Stimulated activated naive CD4-positive, alpha-beta T cell treated with Interleukin-2 at 50 U/mL for 16 hours (primary cell): ENCODE measurements around the gene STPG2.
A peak's percentile ranks its signal among the peaks of the same experiment; 100 is the strongest.

ENCODE experiments used
- DNase-seq: peaks from one replicate; lab custom pipeline; 2025; lab: John Stamatoyannopoulos, UW

STPG2 gene

DNA sequence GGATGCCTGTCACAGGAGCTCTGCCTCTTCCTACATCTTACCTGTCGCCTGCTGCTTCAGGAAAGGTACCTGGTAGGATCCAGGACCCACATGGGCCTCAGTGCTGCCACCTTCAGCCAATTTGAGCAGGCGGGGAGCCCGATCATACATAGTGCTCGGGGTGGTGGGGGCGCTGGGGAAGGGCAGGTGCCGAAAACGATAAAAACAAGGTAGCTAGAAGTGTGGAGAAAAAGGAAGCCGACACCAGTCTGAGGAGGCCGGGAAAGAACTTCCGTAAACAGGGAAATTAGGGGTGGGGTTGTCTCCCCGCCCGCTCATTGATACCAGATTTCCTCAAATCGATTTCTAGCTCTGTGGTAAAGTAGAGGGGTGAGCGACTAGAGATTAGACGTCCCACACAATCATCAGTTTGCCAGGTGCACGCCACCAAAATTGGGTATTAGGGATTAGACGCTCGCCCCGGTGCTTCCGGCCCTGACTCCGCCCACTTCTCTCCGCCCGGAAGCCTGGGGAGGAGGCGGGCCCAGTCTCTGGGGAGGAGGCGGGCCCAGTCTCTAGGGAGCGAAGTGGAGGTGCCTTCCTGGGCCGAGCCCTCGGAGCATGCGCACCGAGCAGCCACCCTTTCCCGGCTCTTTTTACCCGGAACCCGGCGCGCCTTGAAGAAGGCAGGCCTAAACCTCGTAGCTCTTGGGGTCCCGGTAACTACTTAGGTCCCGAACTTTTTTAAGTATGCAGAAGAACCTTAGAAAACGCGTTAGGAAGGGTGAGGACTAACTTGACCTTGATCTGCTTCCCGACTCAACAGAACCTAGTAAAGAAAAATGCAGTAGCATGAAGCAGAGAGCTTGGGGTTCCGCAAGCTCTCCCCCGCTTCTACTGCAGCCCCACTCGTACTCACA is at the start of gene STPG2:
STPG2 (minus strand) TSS at position 476 of the 899 bp plus-strand sequence.
- peak; percentile 93 for DNase-seq

DNA sequence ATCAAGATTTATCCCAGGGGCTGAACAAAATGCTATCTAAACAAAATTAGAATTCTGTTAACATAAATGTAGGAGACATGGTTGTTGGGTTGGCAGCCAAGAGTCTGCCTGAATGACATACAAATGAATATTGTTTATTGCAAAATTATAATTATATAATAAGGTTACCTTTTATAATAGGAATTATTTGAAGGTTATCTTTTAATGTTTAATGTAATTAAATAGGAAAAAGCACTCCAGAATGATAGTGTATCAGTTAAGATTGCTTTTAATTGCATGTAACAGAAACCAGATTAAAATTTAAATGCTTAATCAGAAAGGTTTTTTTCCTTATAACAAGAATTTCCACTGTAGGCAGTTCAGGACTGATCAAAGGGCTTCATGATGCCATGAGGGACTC is 42.0 kb upstream of the STPG2 start:
- DNase-seq = no peak

DNA sequence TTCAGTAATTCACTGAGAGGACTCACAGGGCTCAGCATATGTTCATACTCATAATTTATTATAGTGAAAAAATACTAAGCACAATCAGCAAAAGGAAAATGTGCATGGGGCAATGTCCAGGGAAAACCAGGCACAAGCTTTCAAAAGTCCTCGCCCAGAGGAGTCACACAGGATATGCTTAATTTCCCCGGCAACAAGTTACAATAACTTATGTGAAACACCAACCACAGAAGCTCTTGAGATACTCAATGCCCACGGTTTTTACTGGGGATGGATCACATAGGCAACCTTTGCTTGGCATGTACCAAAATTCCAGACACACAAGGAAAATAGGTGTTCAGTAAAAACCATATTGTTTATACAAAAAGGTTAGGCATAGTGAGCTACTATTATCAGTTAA is 38.5 kb upstream of the STPG2 start:
- no peak for DNase-seq

DNA sequence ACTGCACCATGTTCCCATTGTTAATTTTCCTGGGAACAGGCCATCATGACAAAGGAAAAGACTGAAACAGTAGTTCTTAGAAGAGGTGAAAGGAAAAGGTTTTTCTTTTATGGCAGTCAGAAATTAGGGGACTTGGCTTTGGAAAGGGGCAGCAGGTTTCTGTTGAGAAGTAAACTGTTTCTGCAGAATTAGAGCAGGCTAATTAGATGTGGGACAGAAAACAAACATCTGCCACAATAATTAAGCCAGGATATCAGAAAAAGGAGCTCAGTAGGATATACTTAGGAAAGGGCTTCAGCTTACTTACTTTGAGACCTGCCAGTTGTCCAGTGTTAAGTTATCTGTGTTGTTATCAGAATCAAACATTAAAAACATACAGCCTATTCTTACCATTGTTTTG is 36.7 kb upstream of the STPG2 start:
- DNase-seq = no peak

DNA sequence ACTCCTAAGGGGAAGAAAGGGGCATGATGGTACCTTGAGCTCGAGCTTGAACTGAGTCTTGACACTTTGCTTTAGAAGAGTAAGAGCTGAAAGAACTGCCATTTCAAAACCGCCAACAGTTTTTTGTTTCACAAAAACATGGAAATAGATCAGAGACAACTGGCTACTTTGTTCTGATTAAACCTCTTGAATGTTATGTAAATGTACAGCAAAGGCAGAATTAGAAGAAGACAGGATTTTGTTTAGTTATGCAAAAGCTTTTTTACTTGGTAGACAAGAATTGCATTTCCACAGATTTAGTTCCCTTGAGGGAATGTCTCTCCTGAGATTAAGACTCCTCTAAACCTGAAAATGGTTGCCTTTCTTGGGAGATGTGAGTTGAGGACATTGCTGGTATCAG is 33.3 kb upstream of the STPG2 start:
- no peak for DNase-seq

DNA sequence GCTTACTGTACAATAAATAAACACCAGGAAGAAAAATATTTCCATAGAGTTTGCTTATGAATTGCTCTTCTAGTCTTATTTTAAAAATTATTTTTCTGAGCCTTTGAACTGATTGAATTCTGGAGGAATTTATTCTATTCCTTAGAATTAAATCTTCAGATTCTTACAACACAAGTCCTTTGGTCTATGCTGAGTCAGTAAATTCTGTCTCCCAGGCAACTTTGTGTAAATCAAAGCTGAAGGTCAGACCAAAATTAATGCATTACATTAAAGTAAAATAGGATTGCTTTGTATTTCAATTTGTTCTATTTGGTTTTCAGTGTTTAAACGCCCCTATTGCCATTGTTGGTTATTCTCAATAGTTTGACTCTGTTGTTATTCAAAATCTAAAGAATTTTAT is 26.8 kb upstream of the STPG2 start:
- DNase-seq = no peak

DNA sequence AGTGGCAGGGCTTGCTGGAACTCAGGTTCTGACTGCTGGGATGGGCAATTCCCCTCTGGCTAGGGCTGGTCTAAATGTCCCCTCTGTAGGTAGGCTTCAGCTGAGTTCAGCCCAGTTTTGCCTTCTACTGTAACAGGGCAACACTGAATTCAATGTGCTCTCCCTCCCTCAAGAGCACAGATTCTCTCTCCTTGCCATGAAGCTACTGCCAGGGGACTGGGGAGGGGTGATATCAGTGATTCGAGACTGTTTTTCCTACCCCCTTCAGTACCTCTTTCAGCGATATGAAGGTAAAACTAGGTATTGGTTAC is 23.4 kb upstream of the STPG2 start:
- no peak for DNase-seq

DNA sequence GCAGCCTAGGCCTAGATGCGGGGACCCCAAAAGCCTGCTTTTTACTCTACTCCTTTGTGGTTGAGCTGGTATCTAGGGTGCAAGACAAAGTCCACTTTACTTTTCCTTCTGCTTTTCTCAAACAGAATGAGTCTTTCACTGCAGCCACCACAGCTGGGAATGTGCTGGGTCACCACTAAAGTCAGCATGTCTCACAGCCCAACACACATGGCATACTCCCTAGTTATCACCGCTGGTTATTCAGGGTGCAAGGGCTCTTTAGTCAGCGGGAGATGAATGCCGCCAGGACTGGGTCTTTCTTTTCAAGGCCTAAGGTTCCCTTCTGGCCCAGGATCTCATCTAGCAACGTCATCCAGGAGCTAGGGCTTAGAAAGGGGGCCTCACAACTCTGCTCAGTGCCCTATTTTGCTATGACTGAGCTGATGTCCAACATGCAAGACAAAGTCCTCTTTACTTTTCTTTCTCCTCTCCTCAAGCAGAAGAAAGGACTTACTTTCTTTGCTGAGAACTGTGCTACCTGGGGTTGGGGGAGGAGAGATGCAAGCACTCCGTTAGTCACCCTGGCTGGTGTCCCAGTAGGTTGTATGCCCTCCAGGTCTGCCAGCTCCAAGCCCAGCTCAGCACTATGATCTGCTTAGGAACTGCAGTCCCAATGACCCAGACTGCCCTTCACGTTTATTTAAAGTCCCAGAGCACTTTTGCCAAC is 22.9 kb upstream of the STPG2 start:
- DNase-seq = no peak

DNA sequence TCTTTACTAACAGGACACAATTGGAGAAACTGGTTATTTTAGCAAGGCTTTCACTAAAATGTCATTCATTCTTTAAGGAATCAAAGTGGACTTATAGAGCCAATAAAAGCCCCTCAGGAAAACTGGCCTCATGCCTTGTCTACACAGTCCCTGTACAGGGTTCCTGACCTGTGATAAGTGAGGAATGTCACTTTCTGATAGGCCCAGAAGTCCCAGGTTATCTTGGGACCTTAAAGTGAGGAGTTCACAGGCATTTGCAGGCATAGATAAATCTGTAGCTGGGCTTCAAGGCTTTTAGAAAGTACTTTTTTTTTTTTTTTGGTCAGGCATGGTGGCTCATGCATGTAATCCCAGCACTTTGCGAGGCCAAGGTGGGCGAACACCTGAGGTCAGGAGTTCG is 19.4 kb upstream of the STPG2 start:
- no peak for DNase-seq

DNA sequence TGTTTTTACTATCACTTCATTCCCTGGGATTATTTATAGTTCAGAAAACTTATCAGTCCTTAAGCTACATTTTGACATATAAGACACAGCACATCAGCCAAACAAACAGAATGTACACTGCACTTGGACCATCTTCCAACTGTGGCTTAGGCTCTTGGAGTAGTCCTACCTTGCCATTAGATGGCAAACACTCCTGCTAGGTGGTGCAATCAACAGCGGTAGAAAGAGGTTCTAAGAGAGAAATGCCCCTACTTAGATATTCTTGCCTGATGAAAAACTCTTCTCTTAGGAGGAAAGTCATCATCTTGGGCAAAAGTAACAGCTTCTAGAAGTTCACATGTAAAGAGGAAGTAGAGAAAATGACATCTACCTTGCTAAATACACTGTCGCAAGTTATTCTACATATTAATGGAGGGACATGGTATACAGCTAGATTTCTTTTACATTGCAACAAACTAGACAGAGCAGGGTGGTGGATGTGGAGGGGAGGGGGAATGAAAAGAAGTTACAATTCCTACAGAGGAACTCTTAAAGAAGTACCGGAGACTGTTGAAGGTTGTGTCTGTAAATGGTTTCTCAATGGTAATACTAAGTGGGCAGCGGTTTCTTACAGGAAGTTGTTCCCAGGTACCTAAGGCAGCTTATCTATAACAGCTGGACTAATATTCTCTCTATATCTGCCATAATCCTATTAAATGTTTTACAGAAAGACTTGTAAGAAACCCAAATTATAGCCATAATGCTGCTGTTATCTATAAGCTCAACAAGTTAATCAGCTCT is 8.1 kb upstream of the STPG2 start:
- DNase-seq = no peak

DNA sequence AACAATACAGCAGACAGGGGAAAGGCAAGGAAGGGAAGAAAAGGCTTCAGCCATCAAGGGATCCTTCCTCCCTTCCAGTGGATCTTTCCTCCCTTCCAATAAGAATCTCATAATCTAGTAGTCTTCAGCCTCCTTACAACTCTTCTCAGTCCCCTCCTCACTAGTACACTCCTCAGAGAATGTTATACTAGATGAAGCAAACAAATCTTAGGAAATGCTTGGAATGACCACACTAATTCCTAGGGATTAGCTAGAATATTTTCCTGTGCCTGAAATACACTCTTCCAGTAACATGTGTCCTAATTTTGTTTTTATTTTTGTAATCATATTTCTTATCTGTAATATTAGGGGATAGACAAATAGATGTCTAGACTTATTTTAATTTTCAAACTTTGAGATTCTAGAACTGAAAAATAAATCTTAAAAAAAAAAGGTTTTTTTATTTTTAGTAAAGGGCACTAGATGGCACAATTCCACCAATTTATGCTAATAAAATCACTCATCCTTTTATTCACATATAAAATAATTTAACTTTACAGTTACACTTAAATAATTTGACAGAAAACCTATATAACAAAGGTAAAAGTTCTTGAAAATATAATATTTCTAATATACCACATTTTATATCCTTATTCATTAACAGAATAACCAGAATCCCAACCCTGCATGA is 7.0 kb upstream of the STPG2 start:
- no peak for DNase-seq

DNA sequence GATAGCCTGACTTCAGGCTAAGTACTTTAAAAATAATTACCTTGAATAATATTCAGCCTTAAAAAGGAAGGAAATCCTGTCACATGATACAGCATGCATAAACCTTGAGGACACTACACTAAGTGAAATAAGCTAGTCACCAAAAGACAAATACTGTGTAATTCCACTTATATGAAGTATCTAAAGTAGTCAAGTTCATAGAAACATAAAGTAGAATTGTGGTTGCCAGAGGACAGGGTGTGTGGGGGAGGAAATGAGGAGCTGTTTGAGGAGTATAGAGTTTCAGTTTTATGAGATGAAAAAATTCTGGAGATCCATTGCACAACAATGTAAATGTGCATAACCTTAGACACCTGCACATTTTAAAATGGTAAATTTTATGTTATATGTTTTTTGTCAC is 5.6 kb upstream of the STPG2 start:
- DNase-seq = no peak

DNA sequence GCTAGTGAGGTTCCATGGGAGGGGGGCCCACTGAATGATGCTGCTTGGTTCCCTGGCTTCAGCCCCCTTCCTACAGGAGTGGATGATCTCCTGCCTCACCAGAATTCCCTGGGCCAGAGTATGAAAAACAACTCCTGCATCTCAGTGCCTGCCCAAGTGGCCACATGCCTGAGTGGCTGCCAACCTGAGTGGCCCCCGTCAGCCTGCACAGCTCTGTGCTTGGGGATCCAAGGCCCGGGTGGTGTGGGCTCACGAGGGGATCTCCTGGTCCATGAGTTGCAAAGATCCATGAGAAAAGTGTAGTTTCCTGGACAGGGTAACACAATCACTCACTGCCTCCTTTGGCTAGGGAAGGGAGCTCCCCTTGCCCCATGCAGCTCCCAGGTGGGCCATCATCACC is 17.1 kb downstream of the STPG2 start:
- no peak for DNase-seq

DNA sequence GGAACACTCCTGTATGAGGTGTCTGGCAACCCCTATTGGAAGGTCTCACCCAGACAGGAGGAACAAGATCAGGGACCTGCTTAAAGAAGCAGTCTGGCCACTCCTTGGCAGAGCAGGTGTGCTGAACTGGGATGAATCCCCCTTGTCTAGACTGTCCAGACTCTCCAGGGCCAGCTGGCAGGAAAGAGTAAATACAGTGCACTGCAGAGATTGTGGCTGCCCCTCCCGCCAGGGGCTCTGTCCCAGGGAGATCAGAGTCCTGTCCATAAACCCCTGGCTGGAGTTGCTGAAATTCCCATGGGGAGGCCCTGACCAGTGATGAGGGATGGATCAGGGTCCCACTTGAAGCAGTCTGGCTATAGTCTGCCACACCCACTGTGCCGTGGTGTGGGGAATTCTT is 17.7 kb downstream of the STPG2 start:
- DNase-seq = no peak

DNA sequence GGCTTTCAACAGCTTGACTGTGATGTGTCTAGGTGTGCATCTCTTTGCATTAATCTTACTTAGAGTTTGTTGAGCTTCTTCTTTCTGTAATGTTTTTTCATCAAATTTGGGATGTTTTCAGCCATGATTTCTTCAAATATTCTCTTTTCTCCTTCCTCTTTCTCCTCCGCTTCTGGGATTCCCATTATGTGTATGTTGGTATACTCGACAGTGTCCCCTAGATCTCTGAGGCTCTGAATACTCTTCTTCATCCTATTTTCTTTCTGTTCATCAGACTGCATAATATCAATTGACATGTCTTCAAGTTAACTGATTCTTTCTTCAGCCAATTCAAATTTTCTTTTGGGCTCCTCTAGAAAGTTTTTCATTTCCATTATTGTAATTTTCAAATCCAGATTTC is 25.9 kb downstream of the STPG2 start:
- DNase-seq = no peak

DNA sequence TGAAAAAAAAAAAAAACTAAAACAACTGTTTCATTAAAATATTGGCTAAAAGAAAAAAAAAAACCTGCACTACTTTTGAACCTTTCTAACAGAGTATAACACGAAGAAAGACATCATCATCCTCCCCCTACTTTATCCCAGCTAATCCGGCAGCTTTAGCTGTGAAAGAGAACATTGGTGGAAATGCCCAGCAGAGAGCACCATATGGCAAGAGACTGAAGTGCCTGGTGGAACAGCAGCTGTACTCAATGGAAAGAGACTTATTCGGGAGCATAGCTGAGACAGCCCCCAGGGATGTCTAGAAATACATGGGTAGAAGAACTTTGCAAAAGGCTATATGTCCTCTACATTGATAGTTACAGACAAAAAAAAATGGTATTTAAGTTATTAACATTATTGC is 30.3 kb downstream of the STPG2 start:
- no peak for DNase-seq

DNA sequence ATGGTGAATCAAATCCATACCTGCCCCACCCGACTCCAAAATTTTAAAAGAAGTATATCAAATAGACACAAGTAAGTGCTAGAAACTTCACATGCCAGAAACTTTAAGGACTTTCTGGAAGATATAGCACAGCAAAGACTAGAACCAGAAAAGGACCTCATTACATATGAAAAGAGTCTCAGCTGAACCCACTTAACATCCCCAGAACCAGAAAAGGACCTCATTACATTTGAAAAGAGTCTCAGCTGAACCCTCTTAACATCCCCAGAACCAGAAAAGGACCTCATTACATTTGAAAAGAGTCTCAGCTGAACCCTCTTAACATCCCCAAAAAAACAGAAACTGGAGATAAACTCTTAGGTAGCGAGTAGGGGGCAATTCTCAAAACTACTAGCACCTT is 32.3 kb downstream of the STPG2 start:
- no peak for DNase-seq

DNA sequence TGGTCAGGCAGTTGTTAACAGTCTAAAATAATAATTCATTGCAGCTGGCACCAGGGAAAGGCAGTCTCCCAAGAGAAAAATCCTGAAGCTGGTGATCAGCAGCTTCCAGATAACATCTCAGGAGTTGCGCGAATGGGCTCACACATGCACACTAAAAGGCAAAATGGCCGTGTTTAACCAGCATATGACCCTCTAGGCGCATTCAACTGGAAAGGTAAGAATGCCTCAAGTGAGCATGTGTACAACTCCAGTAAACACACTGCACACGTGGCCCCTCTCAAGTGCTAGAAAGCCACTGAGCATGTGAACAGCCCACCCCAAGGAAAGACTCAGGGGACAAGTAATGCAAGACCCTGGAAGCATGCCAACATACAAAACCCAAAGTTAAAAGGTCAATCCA is 33.1 kb downstream of the STPG2 start:
- no peak for DNase-seq

DNA sequence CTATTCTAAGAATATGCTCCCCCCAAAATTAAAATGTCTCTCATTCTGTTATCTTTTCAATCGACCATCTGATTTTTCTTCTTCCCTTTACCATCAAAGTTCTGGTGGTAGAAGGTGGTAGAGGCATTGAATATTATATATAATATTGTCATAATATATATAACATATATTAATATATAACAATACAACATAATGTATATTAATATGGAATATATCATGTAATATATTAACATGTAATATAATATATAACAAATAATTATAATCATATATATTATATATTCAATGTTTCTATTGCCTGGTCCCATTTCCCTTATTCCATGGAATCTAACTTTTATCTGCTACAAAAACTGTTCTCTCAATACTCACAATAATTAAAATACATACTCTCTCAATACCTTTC is 40.6 kb downstream of the STPG2 start:
- no peak for DNase-seq

DNA sequence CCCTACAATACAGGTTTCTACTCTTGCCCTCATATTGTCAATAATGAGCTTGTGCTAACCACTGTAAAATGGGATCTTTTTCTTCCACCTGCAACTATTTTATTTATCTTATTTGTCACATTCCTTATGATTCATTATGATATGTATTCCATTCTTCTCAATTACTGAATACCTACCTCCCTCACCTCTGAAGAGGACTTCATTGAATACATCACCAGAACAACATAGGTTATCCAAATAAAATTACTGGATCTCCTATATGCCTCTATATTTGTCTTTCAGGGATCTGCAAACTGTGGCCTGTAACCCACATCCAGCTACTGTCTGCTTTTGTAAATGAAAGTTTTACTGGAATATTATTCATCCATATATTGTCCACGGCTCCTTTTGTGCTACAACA is 41.3 kb downstream of the STPG2 start:
- no peak for DNase-seq

DNA sequence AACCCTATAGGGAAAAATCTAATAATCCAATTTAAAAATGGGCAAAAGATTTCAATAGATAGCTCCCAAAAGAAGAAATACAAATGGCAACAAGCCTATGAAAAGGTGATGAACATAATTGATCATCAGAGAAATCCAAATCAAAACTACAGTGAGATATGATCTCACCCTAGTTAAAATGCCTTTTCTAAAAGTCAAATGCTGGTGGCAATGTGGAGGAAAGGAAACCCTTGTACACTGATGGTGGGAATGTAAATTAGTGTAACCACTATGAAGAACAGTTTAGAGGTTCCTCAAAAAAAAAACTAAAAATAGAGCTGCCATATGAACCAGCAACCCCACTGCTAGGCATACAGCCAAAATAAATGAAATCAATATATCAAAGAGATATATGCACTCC is 44.5 kb downstream of the STPG2 start:
- no peak for DNase-seq

DNA sequence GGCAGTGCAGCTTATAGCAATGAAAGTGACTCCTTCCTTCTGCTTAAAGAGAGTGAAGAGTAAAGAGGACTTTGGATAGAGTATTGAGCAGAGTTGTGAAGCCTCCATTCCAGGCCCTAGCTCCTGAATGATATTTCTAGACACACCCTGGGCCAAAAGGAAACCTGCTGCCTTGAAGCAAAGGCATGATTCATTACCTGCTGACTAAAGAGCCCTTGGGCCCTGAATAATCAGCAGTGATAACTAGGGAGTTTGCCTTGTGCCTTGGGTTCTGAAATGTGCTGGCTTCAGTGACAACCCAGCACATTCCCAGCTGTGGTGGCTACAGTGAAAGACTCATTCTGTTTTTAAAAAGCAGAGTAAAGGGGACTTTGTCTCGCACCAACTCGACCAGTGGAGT is 49.2 kb downstream of the STPG2 start:
- DNase-seq = no peak
